Erythroblast (primary cell): Measurements from ENCODE around the gene LRRC53.

Source experiments
- GATA1 ChIP-seq: IDR thresholded peaks from 2 replicates; pipeline ENCODE4 v1.6.1; 2011; ENCODE audit warnings: low read depth, mild to moderate bottlenecking, control low read depth, low read length, moderate library complexity
- POLR2A ChIP-seq: IDR thresholded peaks from 2 replicates; pipeline ENCODE4 v1.6.1; 2011; ENCODE audit warnings: mild to moderate bottlenecking, low read length

DNA sequence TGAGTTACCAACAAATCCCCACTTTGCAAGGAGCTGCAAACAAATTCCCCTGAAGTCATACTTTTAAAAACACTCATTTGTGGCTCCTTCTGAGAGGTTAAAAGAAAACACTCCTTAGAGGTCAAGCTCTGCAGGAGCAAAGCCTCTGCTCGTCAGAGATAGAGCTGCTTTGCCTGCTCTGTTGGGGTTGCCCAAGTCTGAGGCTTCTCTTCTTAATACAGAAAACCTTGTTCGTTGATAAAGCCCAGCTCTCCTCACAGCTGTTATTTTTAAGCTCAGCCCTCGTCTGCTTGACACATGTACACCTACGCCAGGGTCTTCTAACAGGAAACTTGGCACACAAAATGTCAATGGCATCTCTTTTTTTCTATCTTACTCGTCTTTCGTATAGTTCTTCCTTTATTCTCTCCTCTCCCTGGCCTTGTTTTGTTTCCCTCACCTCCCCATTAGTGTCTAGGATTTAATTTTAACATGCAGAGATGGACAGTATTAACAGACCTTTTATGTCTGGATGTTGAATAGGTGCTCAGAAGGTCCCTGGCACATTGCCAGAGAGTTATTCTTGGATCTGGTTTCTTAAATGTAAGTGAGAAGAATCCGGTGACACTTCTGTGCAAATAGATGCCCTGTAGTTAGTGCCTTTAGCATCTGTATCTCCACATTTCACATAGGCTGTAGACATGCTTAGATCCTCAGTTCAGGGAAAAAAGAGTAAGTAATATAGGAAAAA is 86.0 kb downstream of the LRRC53 start:
- TF ChIP-seq POLR2A (no peak), GATA1 (no peak)
